Right atrium auricular region (tissue), 2 donors: ENCODE results near the gene GUCY1A1. TPM values are rescaled to one million over a fixed set of nuclear protein-coding genes. Genes with fewer than 3 reads are reported as not detected.

Source experiments
- DNase-seq: peaks from one replicate; pipeline ENCODE4 v3.0.0-alpha.2; 2019; ENCODE audit warnings: low spot score
- H3K27ac ChIP-seq, 2 donors: fragments of 200-600 bp; sonication (generic); 1 replicate in 1 of 2; 2 replicates in 1 of 2; pipeline ENCODE4 v1.5.1; 2016 to 2019
- H3K27me3 ChIP-seq, 2 donors: fragments of 200-600 bp; sonication (generic); one replicate each; pipeline versions ENCODE4 v1.5.1 to v1.6.0; 2017 to 2019
- H3K36me3 ChIP-seq: fragments of 200-600 bp; sonication (generic); one replicate; pipeline ENCODE4 v1.5.1; 2016
- H3K4me1 ChIP-seq, 2 donors: fragments of 200-600 bp; sonication (generic); one replicate each; pipeline versions ENCODE4 v1.5.1 to v1.6.0; 2017 to 2019
- H3K4me3 ChIP-seq, 2 donors: fragments of 200-600 bp; sonication (generic); 1 replicate in 1 of 2; 2 replicates in 1 of 2; pipeline ENCODE4 v1.5.1; 2017 to 2019; ENCODE audit warnings: mild to moderate bottlenecking in 1 of 2, moderate library complexity in 1 of 2
- H3K9me3 ChIP-seq, 2 donors: fragments of 200-600 bp; sonication (generic); one replicate each; pipeline ENCODE4 v1.5.1; 2019
- total RNA-seq, 2 donors: library from RNA; depleted of rRNA; stranded (reverse); fragments of >200 nt; gene quantifications; one replicate each; pipeline ENCODE4 v1.1.0, GENCODE V29; 2016
- TF ChIP-seq, protein P1 (sequence below), 2 donors: fragments of 200-600 bp; sonication (generic); IDR thresholded peaks; one replicate each; pipeline ENCODE4 v1.5.1; 2019; ENCODE audit warnings: antibody characterized with exemption in 2 of 2

The GUCY1A1 gene
- total RNA-seq, 2 donors from 2014 or later = 35.5 to 52.5 TPM

- Histone ChIP-seq H3K27me3 (no peaks in the 10 kb centered on the region), H3K4me3 (no peak overlapping the region), H3K27ac (no peak overlapping the region), H3K36me3 (no peaks in the 10 kb centered on the region), H3K9me3 (peaks cover 0 to 11% of the 10 kb centered on the region in 2 donors), H3K4me1 (peaks cover 0 to 10% of the 10 kb centered on the region in 2 donors)
- DNase-seq = no peak
- TF ChIP-seq, protein P1, sequence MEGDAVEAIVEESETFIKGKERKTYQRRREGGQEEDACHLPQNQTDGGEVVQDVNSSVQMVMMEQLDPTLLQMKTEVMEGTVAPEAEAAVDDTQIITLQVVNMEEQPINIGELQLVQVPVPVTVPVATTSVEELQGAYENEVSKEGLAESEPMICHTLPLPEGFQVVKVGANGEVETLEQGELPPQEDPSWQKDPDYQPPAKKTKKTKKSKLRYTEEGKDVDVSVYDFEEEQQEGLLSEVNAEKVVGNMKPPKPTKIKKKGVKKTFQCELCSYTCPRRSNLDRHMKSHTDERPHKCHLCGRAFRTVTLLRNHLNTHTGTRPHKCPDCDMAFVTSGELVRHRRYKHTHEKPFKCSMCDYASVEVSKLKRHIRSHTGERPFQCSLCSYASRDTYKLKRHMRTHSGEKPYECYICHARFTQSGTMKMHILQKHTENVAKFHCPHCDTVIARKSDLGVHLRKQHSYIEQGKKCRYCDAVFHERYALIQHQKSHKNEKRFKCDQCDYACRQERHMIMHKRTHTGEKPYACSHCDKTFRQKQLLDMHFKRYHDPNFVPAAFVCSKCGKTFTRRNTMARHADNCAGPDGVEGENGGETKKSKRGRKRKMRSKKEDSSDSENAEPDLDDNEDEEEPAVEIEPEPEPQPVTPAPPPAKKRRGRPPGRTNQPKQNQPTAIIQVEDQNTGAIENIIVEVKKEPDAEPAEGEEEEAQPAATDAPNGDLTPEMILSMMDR (IDR thresholded peaks at IDR 0.05) = no peak
Measured at GRCh38 chr4:155656025-155656424, 10.6 kb upstream of the GUCY1A1 start.

GRCh38 chr4:155657169-155657568, 9.5 kb upstream of the GUCY1A1 start:
- H3K4me1 ChIP-seq = peaks cover 0 to 10% of the 10 kb centered on the region in 2 donors
- no peak overlapping the region for H3K27ac ChIP-seq
- no peaks in the 10 kb centered on the region for H3K27me3 ChIP-seq
- DNase-seq = no peak
- H3K36me3 ChIP-seq = no peaks in the 10 kb centered on the region
- TF ChIP-seq, protein P1 (IDR thresholded peaks at IDR 0.05) = no peak
- no peak overlapping the region for H3K4me3 ChIP-seq
- H3K9me3 ChIP-seq = peaks cover 0 to 11% of the 10 kb centered on the region in 2 donors

DNA sequence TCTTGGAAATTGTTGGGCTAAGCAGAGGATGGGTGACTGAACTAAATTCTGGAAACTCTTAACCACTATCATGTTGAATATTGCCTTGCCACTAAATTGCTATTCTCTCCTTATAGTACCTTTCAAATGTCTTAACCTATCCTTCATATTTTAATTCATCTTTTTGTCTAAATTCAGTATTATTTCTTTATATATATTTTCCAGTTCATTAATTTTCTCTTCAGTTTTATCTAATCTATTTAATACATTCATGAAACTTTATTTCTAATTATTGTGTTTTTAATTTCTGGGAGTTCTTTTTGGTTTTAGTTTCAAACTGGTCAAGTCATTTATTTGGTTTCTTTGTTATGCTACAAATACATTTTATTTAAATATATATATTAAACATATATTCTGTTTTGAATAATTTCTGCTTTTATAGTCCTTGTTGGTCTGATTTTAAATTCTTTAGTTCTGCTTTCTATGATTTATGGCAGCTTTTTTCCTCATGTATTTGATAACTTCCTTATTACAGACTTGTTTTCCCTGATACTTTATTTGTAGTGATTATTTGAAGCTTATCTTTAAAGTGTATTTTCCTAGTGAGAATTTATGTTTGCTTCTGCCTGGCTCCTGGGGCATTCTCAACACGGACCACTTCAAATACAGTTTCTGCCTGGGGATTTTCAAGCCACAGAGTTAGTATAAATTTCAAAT, 8.5 kb upstream of the GUCY1A1 start:
- H3K9me3 ChIP-seq = peaks cover 0 to 11% of the 10 kb centered on the region in 2 donors
- no peak overlapping the region for H3K27ac ChIP-seq
- H3K36me3 ChIP-seq = no peaks in the 10 kb centered on the region
- TF ChIP-seq, protein P1 (IDR thresholded peaks at IDR 0.05) = no peak
- H3K27me3 ChIP-seq = no peaks in the 10 kb centered on the region
- no peak overlapping the region for H3K4me3 ChIP-seq
- H3K4me1 ChIP-seq = peaks cover 0 to 10% of the 10 kb centered on the region in 2 donors
- no peak for DNase-seq

DNA sequence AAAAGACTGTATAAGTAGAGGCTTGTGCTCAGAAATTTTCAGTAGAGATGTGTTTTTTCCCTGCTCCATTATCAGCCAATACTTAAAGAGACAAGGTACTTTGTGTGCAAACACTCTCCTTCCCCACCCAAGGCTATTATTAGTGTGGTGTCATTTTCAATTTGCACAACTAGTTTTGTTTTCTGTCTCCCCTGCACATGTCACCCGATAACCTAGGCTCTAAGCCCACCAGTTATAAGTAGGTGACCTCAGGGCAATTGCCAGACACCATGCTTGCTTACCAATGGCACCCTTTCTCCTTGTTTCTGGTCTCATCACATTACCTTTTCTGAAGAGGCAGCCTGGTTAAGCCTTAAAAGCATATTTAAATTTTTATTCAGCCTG, 8.0 kb upstream of the GUCY1A1 start:
- Histone ChIP-seq H3K4me1 (peaks cover 0 to 10% of the 10 kb centered on the region in 2 donors), H3K27me3 (no peaks in the 10 kb centered on the region), H3K27ac (peak overlapping the region in 1 of 2 donors; percentile 36), H3K4me3 (no peak overlapping the region), H3K9me3 (peaks cover 0 to 11% of the 10 kb centered on the region in 2 donors), H3K36me3 (no peaks in the 10 kb centered on the region)
- TF ChIP-seq, protein P1 (IDR thresholded peaks at IDR 0.05) = no peak
- DNase-seq = no peak

GRCh38 chr4:155659176-155659575, 7.5 kb upstream of the GUCY1A1 start:
- H3K4me3 ChIP-seq = no peak overlapping the region
- TF ChIP-seq, protein P1 (IDR thresholded peaks at IDR 0.05) = no peak
- H3K9me3 ChIP-seq = peaks cover 0 to 11% of the 10 kb centered on the region in 2 donors
- no peaks in the 10 kb centered on the region for H3K36me3 ChIP-seq
- H3K4me1 ChIP-seq = peaks cover 0 to 10% of the 10 kb centered on the region in 2 donors
- DNase-seq = no peak
- no peaks in the 10 kb centered on the region for H3K27me3 ChIP-seq
- peak overlapping the region in 1 of 2 donors; percentile 36 for H3K27ac ChIP-seq

- no peak overlapping the region for H3K27ac ChIP-seq
- no peaks in the 10 kb centered on the region for H3K36me3 ChIP-seq
- TF ChIP-seq, protein P1 (IDR thresholded peaks at IDR 0.05) = no peak
Measured at GRCh38 chr4:155660436-155660835, 6.2 kb upstream of the GUCY1A1 start.

More at GRCh38 chr4:155660436-155660835, 6.2 kb upstream of the GUCY1A1 start:
- DNase-seq = no peak
- no peaks in the 10 kb centered on the region for H3K27me3 ChIP-seq
- H3K9me3 ChIP-seq = peaks cover 0 to 11% of the 10 kb centered on the region in 2 donors
- H3K4me3 ChIP-seq = no peak overlapping the region
- peaks cover 0 to 10% of the 10 kb centered on the region in 2 donors for H3K4me1 ChIP-seq
